HepG2 (cell line): Measurements from ENCODE around the gene ZNF75A. TPM values are rescaled to one million over a fixed set of nuclear protein-coding genes. Genes with fewer than 3 reads are reported as not detected.
A peak's percentile ranks its signal among the peaks of the same experiment; 100 is the strongest.

Experiments used
- ATF6 ChIP-seq: sonication (generic); formaldehyde crosslinking; conservative IDR thresholded peaks from 2 replicates; pipeline ENCODE4 v1.4.0; 2020; ENCODE audit warnings: missing genetic modification reagents
- CCDC6 ChIP-seq: sonication (generic); formaldehyde crosslinking; IDR thresholded peaks from 2 replicates; pipeline ENCODE4 v1.8.1; 2022; ENCODE audit warnings: mild to moderate bottlenecking, missing genetic modification reagents, moderate library complexity
- EP300 ChIP-seq, 3 experiments: sonication (generic) in 1 of 3; formaldehyde crosslinking in 1 of 3; IDR thresholded peaks; 2 replicates each; pipeline versions ENCODE4 v1.5.1 to v1.6.1; 2011 to 2020; ENCODE audit warnings: low read depth in 2 of 3, low read length in 2 of 3, borderline replicate concordance in 1 of 3, improper control_type of control experiment in 1 of 3, mild to moderate bottlenecking in 1 of 3, missing genetic modification reagents in 1 of 3, moderate library complexity in 1 of 3
- FOXK1 ChIP-seq: sonication (generic); formaldehyde crosslinking; IDR thresholded peaks from 2 replicates; pipeline ENCODE4 v1.4.0; 2020; ENCODE audit warnings: low read depth, missing genetic modification reagents, borderline replicate concordance
- GPBP1L1 ChIP-seq: sonication (generic); formaldehyde crosslinking; IDR thresholded peaks from 2 replicates; pipeline ENCODE4 v1.5.0; 2020; ENCODE audit warnings: mild to moderate bottlenecking, missing genetic modification reagents
- HBP1 ChIP-seq: IDR thresholded peaks from 2 replicates; pipeline ENCODE4 v1.6.1; 2016; ENCODE audit warnings: low read depth, control low read depth
- HMG20A ChIP-seq: IDR thresholded peaks from 2 replicates; pipeline ENCODE4 v1.6.1; 2016; ENCODE audit warnings: borderline replicate concordance
- JDP2 ChIP-seq: sonication (generic); formaldehyde crosslinking; IDR thresholded peaks from 2 replicates; pipeline ENCODE4 v1.8.1; 2022; ENCODE audit warnings: missing genetic modification reagents, borderline replicate concordance
- MAZ ChIP-seq, 2 experiments: sonication (generic) in 1 of 2; formaldehyde crosslinking in 1 of 2; IDR thresholded peaks; 2 replicates each; pipeline versions ENCODE4 v1.5.0 to v1.6.1; 2012 to 2020; ENCODE audit warnings: low read depth in 2 of 2, mild to moderate bottlenecking in 2 of 2, borderline replicate concordance in 1 of 2, improper control_type of control experiment in 1 of 2, low read length in 1 of 2, missing genetic modification reagents in 1 of 2, moderate library complexity in 1 of 2
- NR1H2 ChIP-seq: sonication (generic); formaldehyde crosslinking; IDR thresholded peaks from 2 replicates; pipeline ENCODE4 v1.8.1; 2022; ENCODE audit warnings: low read depth, missing genetic modification reagents, borderline replicate concordance
- THAP7 ChIP-seq: sonication (generic); formaldehyde crosslinking; IDR thresholded peaks from 2 replicates; pipeline ENCODE4 v1.8.1; 2023; ENCODE audit warnings: mild to moderate bottlenecking, missing genetic modification reagents
- ZBTB44 ChIP-seq: sonication (generic); formaldehyde crosslinking; IDR thresholded peaks from 2 replicates; pipeline ENCODE4 v1.4.0; 2020; ENCODE audit warnings: missing genetic modification reagents
- ZC3H13 ChIP-seq: sonication (generic); formaldehyde crosslinking; IDR thresholded peaks from 2 replicates; pipeline ENCODE4 v1.8.1; 2023; ENCODE audit warnings: mild to moderate bottlenecking, missing genetic modification reagents, moderate library complexity
- ZKSCAN1 ChIP-seq: fragments of 150-350 bp; IDR thresholded peaks from 2 replicates; pipeline ENCODE4 v1.6.1; 2014; ENCODE audit warnings: low read length
- ZNF17 ChIP-seq: sonication (generic); formaldehyde crosslinking; IDR thresholded peaks from 2 replicates; pipeline ENCODE4 v1.5.0; 2020; ENCODE audit warnings: mild to moderate bottlenecking, missing genetic modification reagents
- ZNF263 ChIP-seq: sonication (generic); formaldehyde crosslinking; IDR thresholded peaks from 2 replicates; pipeline ENCODE4 v1.4.0; 2020; ENCODE audit warnings: missing genetic modification reagents
- ZNF282 ChIP-seq: fragments of 450-650 bp; IDR thresholded peaks from 2 replicates; pipeline ENCODE4 v1.6.1; 2018; ENCODE audit not compliant: partially characterized antibody
- ZSCAN31 ChIP-seq: sonication (generic); formaldehyde crosslinking; IDR thresholded peaks from 2 replicates; pipeline ENCODE4 v1.5.0; 2020; ENCODE audit warnings: low read depth, mild to moderate bottlenecking, missing genetic modification reagents
- polyA plus RNA-seq, 8 experiments: library from polyadenylated mRNA; depleted of rRNA in 3 of 8; stranded (reverse) in 7 of 8; unstranded in 1 of 8; fragments of >200 nt; fragmentation: Illumina TruSeq in 4 of 8; extraction: Trizol in 4 of 8; gene quantifications; 2 replicates each; pipeline versions ENCODE4 v1.2.1 to v1.2.3, GENCODE V29; 2011 to 2016; ENCODE audit warnings: low read depth in 4 of 8, missing spikeins in 1 of 8, mixed read lengths in 1 of 8; ENCODE audit not compliant: insufficient read depth in 1 of 8
- total RNA-seq, 5 experiments: library from RNA; depleted of rRNA; stranded (reverse); fragments of >200 nt; fragmentation: Illumina TruSeq; extraction: Trizol; gene quantifications; 2 replicates each; pipeline ENCODE4 v1.2.3, GENCODE V29; 2016; ENCODE audit warnings: low read depth in 1 of 5
- TF ChIP-seq, protein P1 (sequence below): conservative IDR thresholded peaks from 2 replicates; pipeline ENCODE4 v1.6.1; 2018; ENCODE audit warnings: missing genetic modification reagents

Gene ZNF75A
- total and polyA plus RNA-seq, 2 of the 13 experiments (the other 11 are each of a cell fraction or from before 2014, with no cell fraction given): 1.4 to 2.1 TPM

DNA sequence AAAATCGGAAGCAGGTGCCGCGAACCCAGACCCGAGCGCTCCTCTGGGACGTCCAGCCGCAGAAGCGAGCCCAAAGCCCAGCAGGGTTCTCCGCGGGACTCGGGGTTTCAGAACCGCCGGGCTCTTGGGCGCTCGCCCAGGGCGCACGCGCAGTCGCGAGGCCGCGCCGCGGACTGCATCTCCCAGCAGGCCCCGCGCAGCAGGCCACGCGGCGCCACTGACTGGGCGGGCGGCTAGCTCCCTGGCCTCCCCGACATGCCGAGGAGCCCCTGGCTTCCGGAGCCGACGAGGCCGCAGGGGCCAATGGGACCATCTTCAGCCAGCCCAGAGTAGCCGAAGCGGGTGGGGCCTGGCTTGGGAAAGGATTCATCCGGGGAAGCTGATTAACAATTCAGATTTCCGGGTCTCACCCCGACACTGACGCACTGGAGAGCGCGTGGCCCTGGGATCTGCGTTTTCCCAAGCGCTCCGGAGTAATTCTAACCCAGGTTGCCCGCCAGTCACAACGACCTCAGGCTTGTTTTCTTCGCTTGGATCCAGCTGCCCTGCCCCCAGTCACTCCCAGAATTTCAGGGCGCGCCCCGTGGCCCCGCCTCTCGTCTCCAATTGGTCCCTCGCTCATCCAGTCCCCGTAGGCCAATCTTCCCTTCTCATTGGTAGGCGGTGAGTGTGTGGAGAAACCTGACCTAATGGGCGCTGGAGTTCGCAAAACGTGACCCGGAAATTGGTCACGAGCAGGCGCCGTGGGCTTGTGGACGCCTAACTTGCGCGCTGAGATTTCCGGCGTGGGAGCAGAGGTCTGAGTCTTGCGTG, 22.4 kb upstream of the ZNF75A start, which contains the start of gene ZNF263 (continued):
- no peak for TF ChIP-seq THAP7 (CRISPR knock-in tag)
- peak; percentile 71 for TF ChIP-seq FOXK1 (CRISPR knock-in tag)
- TF ChIP-seq ATF6 (CRISPR knock-in tag): no peak
- TF ChIP-seq ZNF17 (CRISPR knock-in tag): no peak
- peak; percentile 51; the same call in 1 of the 2 replicates for TF ChIP-seq MAZ (IDR thresholded peaks at IDR 0.05; ENCODE audit: borderline replicate concordance, low read depth, low read length)
- TF ChIP-seq MAZ (CRISPR knock-in tag; IDR thresholded peaks at IDR 0.05; ENCODE audit: low read depth): peak; percentile 69
- peak; percentile 42; the same call in 1 of the 2 replicates for TF ChIP-seq HBP1 (CRISPR knock-in tag)
- TF ChIP-seq ZNF282: no peak
- TF ChIP-seq ZBTB44 (CRISPR knock-in tag): no peak
- no peak for TF ChIP-seq HMG20A
- TF ChIP-seq ZSCAN31 (CRISPR knock-in tag): peak; percentile 71
- TF ChIP-seq ZNF263: peak; percentile 42
- TF ChIP-seq CCDC6 (CRISPR knock-in tag): peak; percentile 15; the same call in 1 of the 2 replicates
- TF ChIP-seq NR1H2: no peak
- TF ChIP-seq JDP2 (CRISPR knock-in tag): no peak
- TF ChIP-seq ZC3H13: no peak
- TF ChIP-seq GPBP1L1 (CRISPR knock-in tag): no peak
- peak; percentile 85 for TF ChIP-seq ZKSCAN1
- TF ChIP-seq, protein P1, sequence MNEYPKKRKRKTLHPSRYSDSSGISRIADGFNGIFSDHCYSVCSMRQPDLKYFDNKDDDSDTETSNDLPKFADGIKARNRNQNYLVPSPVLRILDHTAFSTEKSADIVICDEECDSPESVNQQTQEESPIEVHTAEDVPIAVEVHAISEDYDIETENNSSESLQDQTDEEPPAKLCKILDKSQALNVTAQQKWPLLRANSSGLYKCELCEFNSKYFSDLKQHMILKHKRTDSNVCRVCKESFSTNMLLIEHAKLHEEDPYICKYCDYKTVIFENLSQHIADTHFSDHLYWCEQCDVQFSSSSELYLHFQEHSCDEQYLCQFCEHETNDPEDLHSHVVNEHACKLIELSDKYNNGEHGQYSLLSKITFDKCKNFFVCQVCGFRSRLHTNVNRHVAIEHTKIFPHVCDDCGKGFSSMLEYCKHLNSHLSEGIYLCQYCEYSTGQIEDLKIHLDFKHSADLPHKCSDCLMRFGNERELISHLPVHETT (CRISPR knock-in tag): no peak
- TF ChIP-seq EP300 (IDR thresholded peaks at IDR 0.05; ENCODE audit: low read depth in 2 of 2, low read length in 2 of 2): peak in 1 of 2 experiments; percentile 29; a peak in 1 of 4 replicates
- TF ChIP-seq EP300 (CRISPR knock-in tag; IDR thresholded peaks at IDR 0.05; ENCODE audit: borderline replicate concordance): no peak
